ENCODE data around the gene UBB.
"Not testable (repeated sequence)": the region's sequence is repeated elsewhere in the genome, so short reads cannot be mapped to it uniquely, and the experiment has no call there.

Gene UBB

DNA sequence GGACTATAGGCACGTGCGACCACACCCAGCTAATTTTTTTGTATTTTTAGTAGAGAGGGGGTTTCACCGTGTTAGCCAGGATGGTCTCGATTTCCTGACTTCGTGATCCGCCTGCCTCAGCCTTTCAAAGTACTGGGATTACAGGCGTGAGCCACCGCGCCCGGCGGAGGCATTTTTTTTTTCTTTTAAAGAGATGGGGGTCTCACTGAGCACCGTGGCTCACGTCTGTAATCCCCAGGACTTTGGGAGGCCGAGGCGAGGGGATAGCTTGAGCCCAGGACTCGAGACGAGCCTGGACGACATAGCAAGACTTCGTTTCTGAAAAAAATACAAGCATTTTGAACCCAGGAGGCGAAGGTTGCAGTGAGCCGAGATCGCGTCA lies 5.2 kb downstream of the UBB start:
- Mint-ChIP-seq H3K27ac (peak overlapping the region; percentile 89), H3K4me3 (peak overlapping the region; percentile 92 to 93), H3K36me3 (peaks cover 20 to 32% of the 10 kb centered on the region in 2 donors), H3K4me1 (peaks cover 38 to 54% of the 10 kb centered on the region in 2 donors)
- not testable (repeated sequence) for DNase-seq; H3K9me3 Mint-ChIP-seq; H3K27me3 Mint-ChIP-seq; ATAC-seq (replicated peaks)

DNA sequence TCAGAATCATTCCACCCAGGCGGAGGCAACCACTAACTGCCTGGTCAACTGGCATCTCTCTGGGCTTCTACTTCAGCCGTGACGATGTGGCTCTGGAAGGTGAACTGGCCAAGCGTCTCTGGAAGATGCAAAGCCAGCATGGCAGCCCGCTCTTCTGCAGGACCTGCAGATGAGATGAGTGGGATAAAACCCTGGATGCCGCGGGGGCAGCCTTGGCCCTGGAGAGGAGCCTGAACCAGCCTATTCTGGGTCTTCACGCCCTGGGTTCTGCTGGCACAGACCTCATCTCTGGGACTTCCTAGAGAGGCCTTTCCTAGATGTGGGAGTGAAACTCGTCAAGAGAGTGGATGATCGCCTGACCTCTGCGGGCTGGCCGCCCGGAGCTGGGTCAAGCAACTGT lies 10.6 kb downstream of the UBB start:
- H3K27me3 Mint-ChIP-seq, result no peaks in the 10 kb centered on the region
- no peak overlapping the region for H3K4me3 Mint-ChIP-seq
- no peaks in the 10 kb centered on the region for H3K9me3 Mint-ChIP-seq

DNA sequence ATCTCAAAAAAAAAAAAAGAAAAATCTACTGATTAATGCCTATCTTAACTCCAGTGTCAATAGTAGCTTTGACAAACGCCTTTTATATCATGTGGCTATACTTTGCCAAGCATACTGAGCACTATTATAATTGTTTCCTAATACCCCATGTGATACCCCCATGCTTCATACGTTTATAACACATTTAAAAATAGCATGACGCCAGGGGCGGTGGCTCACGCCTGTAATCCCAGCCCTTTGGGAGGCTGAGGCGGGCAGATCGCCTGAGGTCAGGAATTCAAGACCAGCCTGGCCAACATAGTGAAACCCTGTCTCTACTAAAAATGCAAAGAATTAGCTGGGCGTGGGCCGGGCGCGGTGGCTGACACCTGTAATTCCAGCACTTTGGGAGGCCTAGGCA lies 11.6 kb downstream of the UBB start:
- not testable (repeated sequence) for H3K36me3 Mint-ChIP-seq; H3K27ac Mint-ChIP-seq; H3K9me3 Mint-ChIP-seq; H3K4me3 Mint-ChIP-seq; DNase-seq; H3K27me3 Mint-ChIP-seq; H3K4me1 Mint-ChIP-seq; ATAC-seq (replicated peaks)

More for the DNA sequence above, 10.6 kb downstream of the UBB start:
- DNase-seq (no peak), ATAC-seq (replicated peaks) (no peak)
- H3K36me3 Mint-ChIP-seq, result no peaks in the 10 kb centered on the region
- H3K27ac Mint-ChIP-seq, result no peak overlapping the region
- peaks cover 5 to 8% of the 10 kb centered on the region in 2 donors for H3K4me1 Mint-ChIP-seq

DNA sequence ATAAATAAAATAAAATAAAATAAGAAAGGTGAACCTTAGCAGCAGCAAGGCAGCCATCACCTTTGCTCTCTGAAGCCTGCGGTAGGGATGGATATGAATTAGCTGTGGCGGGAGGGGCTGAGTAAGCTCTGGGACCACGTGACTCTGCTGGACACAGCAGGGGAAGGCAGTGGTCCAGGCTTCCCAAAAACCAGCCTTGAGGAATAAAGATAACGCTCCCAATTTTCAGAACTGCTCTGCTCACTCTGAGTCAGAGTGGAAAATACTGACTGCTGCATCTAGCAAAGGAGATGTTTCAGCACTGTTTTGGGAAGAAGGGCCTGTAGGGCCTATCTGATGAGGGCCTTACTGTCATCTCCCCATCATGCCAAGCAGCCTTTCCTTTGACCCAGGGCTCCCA lies 15.0 kb downstream of the UBB start:
- not testable (repeated sequence) for H3K27ac Mint-ChIP-seq; H3K9me3 Mint-ChIP-seq; H3K4me3 Mint-ChIP-seq; H3K4me1 Mint-ChIP-seq; DNase-seq; ATAC-seq (replicated peaks); H3K36me3 Mint-ChIP-seq
- peaks cover 8 to 12% of the 10 kb centered on the region in 2 donors for H3K27me3 Mint-ChIP-seq

DNA sequence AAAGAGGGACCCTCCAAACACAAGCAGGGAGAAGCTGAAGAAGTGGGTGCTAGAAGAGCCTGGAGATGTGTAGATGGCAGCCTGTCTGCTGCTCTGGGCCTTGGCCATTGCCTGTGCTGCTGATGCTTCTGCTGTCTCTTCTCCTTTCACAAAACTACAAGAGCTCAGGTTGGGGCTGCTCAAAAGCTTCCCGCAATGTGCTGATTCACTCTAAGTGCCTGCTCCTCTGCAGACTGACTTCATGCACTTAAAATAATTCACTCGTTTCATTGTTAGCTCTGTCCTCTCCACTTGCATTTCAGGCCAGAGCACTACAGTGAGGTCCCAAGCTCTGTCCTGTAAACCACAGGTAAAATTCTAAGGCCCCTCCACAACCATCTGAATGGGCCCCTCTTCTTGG lies 15.8 kb downstream of the UBB start:
- H3K4me3 Mint-ChIP-seq, H3K4me1 Mint-ChIP-seq, DNase-seq, H3K36me3 Mint-ChIP-seq, H3K9me3 Mint-ChIP-seq: not testable (repeated sequence)
- ATAC-seq (replicated peaks), result peak in 1 of 2 donors; percentile 14
- H3K27ac Mint-ChIP-seq, result peak overlapping the region; percentile 42
- peaks cover 8 to 13% of the 10 kb centered on the region in 2 donors for H3K27me3 Mint-ChIP-seq

DNA sequence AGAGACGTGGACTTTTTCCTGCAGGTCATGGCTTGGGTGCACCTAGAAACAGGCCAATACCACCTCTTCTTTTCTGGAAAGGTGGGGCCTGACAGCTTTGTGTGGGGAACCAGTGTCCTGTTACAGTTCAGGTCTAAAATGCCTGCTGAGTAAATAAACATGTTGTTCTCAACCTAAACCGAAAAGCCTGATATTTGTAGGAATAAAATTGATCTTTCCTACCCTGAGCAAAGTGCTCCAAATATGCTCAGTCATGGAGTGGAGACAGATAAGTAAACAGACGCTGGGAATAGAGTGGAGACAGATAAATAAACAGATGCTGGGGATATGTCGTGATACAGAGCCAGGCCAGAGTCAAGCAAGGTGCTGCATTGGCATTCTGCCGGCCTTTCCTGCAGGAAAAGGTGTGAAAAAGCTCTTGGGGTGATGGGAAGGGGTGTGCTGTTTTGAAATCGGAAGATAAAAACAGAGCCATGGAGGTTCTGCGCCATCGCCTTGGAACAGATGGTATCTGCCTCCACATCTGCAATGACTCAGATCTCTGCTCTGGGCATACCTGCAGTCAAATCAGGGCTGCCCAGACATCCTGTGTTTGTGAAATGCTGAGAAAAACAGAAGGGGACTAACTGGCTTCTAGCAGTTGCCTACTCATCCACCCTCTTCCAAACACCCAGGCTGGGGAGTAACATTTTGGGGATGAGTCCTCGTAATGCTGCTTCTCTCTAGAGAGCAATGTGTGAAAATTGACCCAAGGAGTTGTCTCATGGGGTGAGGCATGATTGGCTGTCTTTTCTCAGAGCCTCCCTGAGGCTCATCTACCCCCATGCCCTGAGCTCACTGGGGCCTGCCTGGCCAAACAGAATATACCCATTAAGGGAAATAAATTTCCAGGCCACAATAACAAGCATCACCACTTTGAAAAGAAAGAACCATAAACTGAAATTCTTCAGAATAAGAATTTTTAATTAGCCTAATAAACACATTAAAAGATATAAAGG lies 17.7 kb downstream of the UBB start:
- Mint-ChIP-seq H3K36me3 (no peaks in the 10 kb centered on the region), H3K27ac (peak overlapping the region; percentile 89), H3K4me1 (peaks cover 7 to 10% of the 10 kb centered on the region in 2 donors), H3K27me3 (peaks cover 8 to 21% of the 10 kb centered on the region in 2 donors), H3K4me3 (peak overlapping the region in 1 of 2 donors; percentile 11), H3K9me3 (no peaks in the 10 kb centered on the region)
- DNase-seq, result no peak
- ATAC-seq (replicated peaks), result peak; percentile 85 to 95

DNA sequence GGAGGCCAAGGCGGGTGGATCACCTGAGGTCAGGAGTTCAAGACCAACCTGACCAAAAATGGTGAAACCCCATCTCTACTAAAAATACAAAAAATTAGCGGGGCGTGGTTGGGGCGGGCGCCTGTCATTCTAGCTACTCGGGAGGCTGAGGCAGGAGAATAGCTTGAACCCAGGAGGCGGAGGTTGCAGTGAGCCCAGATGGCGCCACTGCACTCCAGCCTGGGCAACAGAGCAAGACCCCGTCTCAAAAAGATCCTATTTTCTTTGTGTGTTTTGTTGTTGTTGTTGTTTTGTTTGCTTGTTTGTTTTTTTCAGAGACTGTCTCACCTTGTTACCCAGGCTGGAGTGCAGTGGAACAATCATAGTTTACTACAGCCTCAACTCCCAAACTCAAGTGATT lies 23.0 kb downstream of the UBB start:
- H3K9me3 Mint-ChIP-seq; H3K36me3 Mint-ChIP-seq; DNase-seq; ATAC-seq (replicated peaks); H3K27ac Mint-ChIP-seq; H3K4me3 Mint-ChIP-seq: not testable (repeated sequence)
- Mint-ChIP-seq H3K27me3 (peaks cover 18 to 41% of the 10 kb centered on the region in 2 donors), H3K4me1 (peaks cover 11 to 17% of the 10 kb centered on the region in 2 donors)

DNA sequence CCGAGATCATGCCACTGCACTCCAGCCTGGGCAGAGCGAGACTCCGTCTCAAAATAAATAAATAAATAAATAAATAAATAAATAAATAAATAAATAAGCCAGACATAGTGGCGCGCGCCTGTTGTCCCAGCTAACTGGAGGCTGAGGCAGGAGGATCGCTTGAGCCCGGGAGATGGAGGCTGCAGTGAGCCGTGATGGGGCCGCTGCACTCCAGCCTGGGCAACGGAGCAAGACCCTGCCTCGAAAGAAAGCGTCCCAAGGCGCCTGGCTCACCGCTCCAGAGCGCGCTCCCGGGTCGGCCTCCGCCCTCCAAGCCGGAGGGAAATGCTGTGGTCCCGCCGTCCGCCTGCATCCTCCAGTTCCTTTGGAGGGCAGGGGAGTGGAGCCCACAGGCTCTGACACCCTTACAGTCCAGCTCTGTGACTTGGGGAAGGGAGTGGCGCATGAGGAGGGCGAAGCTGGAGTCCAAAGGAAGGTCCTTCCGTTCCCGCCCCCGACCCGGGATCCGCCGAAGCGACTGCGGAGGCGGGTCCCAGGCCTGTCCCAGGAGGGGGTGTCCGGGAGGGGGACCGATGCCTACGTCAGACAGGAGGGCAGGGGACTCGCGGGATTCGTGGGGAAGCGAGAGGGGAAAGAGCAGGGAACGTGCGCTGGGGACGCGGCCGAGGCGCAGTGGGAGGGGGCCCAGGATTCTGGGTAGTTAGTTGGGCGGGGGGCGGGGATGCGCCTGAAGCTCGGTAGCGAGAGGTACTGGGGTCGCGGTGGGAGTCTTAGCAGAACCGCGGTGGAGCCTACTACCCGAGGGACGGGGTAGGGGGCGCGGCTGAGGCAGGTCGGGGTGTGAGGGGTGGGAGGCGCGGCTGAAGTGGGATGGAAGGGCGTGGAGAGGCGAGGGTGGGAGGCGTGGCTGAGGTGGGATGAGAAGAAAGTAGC lies 26.1 kb downstream of the UBB start:
- Mint-ChIP-seq H3K27ac (no peak overlapping the region), H3K27me3 (peaks cover 16 to 34% of the 10 kb centered on the region in 2 donors), H3K36me3 (no peaks in the 10 kb centered on the region), H3K4me1 (peaks cover 10 to 16% of the 10 kb centered on the region in 2 donors), H3K9me3 (no peaks in the 10 kb centered on the region), H3K4me3 (peak overlapping the region; percentile 75 to 80)
- no peak for DNase-seq
- no peak for ATAC-seq (replicated peaks)

DNA sequence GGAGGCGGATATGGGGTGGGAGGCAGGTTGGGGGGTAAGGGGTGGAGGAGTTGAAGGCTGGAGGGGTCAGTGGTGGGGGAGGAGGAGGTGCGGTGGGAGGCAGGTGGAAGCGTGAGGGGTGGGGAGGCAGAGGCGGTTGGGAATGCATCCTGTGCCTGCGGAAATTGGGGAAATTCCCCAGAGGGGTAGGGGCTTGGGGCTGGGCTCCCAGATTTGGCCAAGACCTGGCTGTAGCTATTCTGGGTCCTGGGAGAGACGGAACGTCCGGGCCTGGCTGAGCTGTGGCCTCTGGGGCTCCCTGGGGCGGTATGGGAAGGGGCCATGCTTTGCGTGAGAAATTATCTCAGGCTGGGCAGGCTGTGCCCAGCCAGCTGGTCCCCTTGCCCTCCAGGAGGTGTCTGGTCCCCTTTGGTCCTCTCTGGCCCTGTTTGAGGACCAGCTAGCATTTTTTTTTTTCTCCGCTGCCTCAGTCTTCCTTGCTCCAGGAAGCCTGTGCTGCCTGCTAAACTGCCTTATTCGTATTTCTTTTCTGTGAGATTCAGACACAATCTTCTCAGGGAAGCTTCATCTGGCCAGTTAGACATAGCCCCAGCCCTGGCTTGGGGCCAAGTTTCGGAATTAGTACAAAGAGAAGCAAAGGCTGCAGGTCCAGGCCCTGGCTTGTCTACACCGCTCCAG lies 27.2 kb downstream of the UBB start:
- Mint-ChIP-seq H3K27me3 (peaks cover 16 to 30% of the 10 kb centered on the region in 2 donors), H3K4me1 (peaks cover 11 to 16% of the 10 kb centered on the region in 2 donors), H3K9me3 (no peaks in the 10 kb centered on the region), H3K36me3 (peaks cover under 1 to 2% of the 10 kb centered on the region in 2 donors), H3K27ac (peak overlapping the region; percentile 26), H3K4me3 (peak overlapping the region; percentile 15 to 50)
- ATAC-seq (replicated peaks), result peak; percentile 94 to 97
- DNase-seq, result peak; percentile 63

DNA sequence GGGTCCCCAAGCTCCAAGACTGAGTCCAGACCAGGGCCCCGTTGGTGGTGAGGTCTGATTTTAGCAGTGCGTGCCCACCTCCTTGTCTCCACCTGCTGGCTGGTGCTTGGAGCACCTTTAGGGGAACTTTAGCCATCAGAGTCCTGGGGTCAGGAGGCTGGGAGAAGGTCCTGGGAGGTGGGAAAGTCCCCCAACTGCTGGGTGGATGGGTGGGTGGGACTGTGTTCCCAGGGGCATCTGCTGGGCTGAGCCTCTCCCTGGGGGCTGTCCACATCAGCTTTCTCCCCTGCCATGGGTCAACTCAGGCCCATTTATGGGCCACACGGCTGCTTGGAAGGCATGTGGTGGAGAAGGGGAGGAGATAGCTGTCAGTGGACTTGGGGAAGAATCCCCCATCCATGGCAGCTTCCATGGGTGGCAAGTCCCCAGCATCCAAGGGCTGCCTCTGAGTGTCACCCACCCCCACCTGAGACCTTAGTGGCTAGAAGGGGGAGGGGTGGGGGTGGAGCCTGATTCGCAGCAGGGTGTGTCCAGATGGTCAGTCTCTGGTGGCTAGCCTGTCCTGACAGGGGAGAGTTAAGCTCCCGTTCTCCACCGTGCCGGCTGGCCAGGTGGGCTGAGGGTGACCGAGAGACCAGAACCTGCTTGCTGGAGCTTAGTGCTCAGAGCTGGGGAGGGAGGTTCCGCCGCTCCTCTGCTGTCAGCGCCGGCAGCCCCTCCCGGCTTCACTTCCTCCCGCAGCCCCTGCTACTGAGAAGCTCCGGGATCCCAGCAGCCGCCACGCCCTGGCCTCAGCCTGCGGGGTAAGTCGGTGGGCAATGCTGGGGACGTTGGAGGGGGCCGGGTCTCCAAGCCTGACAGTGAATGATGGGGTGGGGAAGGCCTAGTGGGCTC lies 34.4 kb downstream of the UBB start, which contains the start of gene TRPV2:
TSS of gene TRPV2 (plus strand) at position 541 of the 894 bp plus-strand sequence. CDS start 2,098 bp downstream, outside the sequence.
- H3K9me3 Mint-ChIP-seq, result no peaks in the 10 kb centered on the region
- ATAC-seq (replicated peaks) (peak; percentile 43 to 54), DNase-seq (peak; percentile 48)
- H3K4me3 Mint-ChIP-seq, result peak within 1 kb of the TSS; percentile 95 to 96
- peaks cover 30 to 49% of the 10 kb centered on the region in 2 donors for H3K36me3 Mint-ChIP-seq
- H3K27ac Mint-ChIP-seq, result peak within 1 kb of the TSS; percentile 99
- peaks cover 31 to 48% of the 10 kb centered on the region in 2 donors for H3K4me1 Mint-ChIP-seq
- no peaks in the 10 kb centered on the region for H3K27me3 Mint-ChIP-seq

DNA sequence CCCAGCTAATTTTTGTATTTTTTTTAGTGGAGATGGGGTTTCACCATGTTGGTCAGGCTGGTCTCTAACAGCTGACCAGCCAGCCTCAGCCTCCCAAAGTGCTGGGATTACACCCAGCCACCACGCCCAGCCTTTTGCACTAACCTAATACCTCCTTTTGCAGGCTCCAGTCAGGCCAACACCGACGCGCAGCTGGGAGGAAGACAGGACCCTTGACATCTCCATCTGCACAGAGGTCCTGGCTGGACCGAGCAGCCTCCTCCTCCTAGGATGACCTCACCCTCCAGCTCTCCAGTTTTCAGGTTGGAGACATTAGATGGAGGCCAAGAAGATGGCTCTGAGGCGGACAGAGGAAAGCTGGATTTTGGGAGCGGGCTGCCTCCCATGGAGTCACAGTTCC lies 36.5 kb downstream of the UBB start:
- Mint-ChIP-seq H3K27ac (peak overlapping the region; percentile 99), H3K36me3 (peaks cover 40 to 60% of the 10 kb centered on the region in 2 donors)

DNA sequence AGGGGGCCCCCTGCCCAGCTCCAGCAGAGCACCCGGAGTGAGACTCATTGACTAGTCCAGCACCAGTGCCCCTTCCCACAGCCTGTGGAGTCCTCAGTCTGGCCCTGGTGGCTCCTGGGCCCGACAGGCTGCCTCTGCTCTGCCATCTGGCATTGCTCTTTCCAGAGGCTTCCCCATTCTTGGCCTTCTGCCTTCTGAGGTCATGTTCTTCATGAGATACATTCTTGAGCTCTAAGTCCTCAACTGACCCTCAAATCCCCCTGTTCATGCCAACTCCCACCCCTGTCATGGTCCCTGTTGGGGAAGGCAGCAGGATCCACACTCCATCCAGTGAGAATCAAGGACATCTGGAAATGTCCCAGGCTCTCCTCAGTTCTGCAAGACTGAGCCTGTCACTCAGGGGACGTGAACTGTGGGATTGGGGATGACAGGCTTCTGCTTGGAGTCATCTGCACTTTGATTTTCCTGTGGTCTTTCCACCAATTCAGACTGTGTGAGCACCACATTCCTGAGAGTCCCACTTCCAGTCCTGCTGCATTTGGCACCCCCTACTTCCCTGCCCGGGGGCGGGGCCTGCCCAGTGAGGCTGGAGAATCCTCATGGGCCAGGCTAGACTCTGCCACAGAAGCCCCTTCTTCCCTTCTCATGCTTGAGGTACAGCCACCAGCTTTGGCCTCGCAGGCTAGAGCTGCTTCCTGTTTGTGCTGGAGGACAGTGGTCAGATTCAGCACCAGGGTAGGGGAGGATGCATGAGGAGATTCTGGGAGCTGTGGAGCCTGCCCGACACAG lies 37.2 kb downstream of the UBB start:
- ATAC-seq (replicated peaks), result no peak
- Mint-ChIP-seq H3K4me1 (peaks cover 29 to 54% of the 10 kb centered on the region in 2 donors), H3K9me3 (no peaks in the 10 kb centered on the region)

More for the DNA sequence above, 36.5 kb downstream of the UBB start:
- DNase-seq, result no peak
- peak overlapping the region; percentile 95 to 96 for H3K4me3 Mint-ChIP-seq
- H3K9me3 Mint-ChIP-seq, result no peaks in the 10 kb centered on the region
- peaks cover 31 to 54% of the 10 kb centered on the region in 2 donors for H3K4me1 Mint-ChIP-seq
- ATAC-seq (replicated peaks), result no peak
- no peaks in the 10 kb centered on the region for H3K27me3 Mint-ChIP-seq

More for the DNA sequence above, 37.2 kb downstream of the UBB start:
- Mint-ChIP-seq H3K27me3 (no peaks in the 10 kb centered on the region), H3K36me3 (peaks cover 42 to 65% of the 10 kb centered on the region in 2 donors), H3K27ac (peak overlapping the region; percentile 87), H3K4me3 (peak overlapping the region; percentile 45 to 60)
- DNase-seq, result no peak

Data from stimulated activated naive B cell treated with anti-CD40 and anti-IgM and Interleukin-4, amounts not matched to agents 10 μg/mL and 1 μg/mL and 100 μg/mL, for 72 hours (primary cell).